NCI-H2227 (cell line): ENCODE results near the gene CIZ1.

Source experiments
- DNase-seq: peaks from one replicate; lab custom pipeline; 2025; ENCODE audit not compliant: unreplicated experiment; lab: John Stamatoyannopoulos, UW

Gene CIZ1

DNA sequence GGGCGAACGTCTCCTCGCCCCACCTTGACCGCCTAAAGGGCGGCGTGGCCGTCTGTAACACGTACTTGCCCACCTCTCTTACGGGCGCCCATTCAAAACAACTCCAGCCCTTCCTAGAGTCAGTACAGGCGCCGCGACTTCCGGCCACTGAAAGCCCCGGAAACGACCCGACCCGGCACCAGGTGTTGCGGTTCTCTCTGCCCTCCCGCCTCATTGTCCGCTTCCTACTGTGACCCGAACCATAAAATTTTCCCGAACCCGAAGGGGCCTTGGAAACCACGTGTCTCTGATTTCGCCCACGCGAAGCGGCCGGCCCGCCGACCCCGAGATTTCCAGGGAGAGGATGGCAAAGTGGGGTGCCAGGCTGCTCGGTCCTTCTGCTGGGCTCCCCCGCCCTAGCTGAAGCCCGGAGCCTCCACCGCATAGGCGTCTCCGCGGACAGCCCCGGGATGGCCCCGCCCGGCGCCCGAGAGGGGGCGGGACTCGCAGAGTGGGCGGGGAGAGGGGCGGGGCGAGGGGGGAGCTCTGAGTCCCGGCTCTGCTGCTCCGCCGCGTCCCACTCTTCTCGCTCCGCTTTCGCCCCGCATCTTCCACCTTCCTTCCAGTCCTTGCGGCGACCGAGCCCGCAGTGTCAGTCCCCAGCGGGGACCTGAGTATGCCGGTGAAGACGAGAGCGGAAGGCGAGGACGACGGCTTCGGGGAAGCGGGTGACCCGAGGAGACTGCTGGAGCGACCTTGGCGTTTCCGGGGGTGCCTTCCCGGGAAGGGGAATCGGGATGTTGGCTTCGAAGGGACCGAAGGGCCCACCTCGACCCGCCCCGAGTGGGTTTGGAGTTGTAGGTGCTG lies 63.2 kb downstream of the CIZ1 start:
- DNase-seq: peak; percentile 89

DNA sequence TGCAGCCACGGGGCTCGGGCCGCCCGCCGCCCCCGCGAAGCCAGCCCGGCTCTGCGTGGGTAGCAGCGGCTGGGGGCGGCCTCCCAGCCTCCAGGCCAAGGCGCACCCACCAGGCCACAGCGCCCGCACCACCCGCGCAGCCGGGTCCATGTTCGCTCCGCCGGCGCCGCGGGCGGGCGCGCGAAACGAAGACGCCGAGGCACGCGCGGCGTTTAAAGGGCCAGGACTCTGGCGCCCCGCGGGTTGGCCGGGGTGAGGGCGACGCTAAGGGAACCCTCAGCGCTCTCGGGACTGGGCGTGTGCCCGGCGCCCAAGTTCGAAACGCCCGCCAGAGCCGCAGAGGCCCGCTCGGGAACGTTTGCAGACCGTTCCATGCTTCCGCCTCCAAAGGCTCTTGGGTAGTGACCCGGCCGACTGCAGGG lies 63.8 kb downstream of the CIZ1 start, which contains the start of gene PTGES2:
Gene PTGES2 (minus strand): TSS at position 162 of the 422 bp plus-strand sequence. CDS start 12 bp downstream, at position 150.
- peak; percentile 86 for DNase-seq

DNA sequence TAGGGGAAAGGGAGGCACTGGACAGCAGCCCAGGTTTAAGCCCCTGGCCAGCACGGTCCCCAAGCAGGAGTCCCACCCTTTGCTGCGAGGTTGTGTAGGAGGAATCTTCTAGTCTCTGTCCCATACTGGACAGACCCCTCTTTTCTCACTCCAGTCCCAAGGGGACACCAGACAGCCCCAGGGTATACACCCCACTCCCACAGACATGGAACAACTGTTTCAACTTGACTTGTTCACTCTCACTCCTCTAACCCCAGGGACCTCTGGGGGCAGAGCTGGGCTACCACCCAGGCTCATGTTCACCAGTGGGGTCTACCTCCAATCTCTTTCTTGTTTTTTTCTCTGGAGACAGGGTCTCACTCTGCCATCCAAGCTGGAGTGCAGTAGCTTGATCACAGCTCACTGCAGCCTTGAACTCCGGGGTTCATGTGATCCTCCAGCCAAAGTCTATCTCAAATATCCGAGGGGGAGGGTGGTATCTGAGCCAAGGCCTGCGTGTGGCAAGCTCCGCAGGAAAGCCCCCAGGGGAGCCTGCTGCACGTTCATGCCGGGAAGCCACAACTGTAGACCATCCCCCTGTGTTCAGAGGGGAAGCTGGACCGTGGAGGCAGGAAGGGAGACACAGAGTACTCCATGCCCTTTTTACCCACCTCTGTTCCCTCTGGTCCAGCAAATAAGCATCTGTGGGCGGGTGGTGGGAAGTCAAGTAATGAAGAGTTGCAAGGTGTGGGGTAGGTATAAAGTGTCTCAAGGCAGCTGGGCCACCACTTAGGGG lies 65.6 kb downstream of the CIZ1 start:
- no peak for DNase-seq

DNA sequence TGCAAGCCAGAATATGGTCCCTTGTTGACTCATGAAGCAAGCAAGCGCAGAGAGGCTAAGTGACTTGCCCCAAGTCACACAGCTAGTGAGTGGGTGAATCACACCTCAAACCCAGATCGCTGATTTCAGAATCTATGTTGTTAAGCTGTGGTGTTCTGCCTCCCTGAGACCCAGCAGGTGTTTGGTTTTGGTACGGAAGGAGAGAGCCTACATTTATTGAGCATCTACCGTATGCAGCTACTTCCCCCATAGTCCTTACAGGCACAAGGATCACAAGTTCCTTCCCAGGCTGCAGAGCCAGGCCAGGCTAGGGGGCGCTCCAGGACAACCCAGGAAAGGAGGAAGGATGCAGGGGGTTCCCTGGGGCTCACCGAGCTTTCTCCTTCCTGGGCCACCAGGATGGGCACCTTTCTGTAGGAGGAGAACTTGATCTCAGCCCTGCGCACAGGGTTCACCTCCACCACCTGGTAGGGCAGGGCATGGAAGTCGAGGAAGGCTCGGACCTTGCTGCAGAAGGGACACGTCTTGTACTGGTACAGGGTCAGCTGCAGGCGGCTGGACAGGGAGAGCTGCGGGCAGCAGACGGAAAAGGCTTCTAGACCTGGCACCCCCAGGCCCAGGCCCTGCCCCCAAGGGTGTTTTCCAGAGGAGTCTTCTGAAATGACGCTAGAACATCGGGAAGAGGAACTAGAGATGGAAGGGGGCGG lies 66.3 kb downstream of the CIZ1 start:
- DNase-seq: peak; percentile 23

DNA sequence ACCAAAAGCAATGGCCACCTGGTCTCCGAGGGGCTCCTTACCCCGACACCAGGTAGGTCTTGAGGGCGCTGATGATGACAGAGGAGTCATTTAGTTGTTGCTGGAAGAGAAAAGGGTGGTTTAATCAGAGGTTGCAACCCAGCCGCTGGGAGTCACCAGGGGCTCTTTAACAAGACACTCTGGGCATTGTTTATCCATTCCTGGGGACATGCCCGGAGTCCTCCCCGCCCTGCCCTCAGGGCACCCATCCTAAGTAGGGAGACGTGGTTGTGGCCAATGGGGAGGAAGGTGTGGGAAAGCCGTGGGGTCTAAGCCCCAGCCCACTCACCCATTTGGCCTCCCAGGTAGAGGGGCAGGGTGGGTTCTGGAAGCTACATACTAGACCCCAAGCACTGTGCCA lies 66.9 kb downstream of the CIZ1 start:
- no peak for DNase-seq

DNA sequence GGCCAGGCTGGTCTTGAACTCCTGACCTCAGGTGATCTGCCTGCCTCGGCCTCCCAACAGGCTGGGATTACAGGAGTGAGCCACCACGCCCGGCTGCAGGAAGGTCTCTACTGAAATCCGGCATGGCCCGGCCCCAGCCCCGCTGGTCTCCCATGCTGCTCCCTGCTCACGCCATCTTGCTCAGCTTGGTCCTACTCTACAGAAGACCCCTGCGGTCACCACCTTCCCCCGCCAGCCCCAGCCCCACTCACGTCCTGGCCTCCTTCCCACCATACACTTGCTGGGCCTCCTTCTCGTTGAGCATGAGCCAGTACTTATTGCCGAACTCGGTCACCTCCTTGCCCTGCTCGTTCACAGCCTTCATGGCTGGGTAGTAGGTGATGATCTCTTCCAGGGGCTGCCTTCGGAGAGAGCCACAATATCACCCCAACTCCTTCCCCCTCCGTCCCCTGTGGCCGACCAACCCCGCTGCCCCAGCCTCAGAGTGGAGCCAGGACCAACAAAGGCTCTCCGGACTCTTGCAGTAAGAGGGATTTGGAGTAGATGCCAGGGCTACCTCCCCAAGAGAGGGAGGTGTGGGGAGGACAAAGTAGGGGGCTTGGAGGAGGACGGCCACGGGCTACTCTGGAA lies 67.8 kb downstream of the CIZ1 start:
- no peak for DNase-seq

DNA sequence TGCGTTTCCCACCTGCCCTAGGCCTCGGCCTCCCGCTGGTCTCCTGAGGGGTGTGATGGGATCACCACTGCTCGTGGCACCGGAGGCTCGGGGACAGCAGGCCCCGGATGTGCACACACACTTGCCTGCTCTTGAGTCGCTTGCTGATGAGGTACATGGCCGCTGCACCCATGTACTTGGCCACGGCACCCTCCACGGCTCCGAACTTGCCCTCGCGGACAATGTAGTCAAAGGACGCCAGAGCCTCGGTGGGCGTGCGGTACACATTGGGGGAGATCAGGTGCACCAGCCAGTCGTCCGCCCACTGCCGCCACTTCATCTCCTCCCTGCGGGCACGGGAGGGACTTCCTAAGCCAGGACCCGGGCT lies 68.6 kb downstream of the CIZ1 start:
- DNase-seq: no peak

DNA sequence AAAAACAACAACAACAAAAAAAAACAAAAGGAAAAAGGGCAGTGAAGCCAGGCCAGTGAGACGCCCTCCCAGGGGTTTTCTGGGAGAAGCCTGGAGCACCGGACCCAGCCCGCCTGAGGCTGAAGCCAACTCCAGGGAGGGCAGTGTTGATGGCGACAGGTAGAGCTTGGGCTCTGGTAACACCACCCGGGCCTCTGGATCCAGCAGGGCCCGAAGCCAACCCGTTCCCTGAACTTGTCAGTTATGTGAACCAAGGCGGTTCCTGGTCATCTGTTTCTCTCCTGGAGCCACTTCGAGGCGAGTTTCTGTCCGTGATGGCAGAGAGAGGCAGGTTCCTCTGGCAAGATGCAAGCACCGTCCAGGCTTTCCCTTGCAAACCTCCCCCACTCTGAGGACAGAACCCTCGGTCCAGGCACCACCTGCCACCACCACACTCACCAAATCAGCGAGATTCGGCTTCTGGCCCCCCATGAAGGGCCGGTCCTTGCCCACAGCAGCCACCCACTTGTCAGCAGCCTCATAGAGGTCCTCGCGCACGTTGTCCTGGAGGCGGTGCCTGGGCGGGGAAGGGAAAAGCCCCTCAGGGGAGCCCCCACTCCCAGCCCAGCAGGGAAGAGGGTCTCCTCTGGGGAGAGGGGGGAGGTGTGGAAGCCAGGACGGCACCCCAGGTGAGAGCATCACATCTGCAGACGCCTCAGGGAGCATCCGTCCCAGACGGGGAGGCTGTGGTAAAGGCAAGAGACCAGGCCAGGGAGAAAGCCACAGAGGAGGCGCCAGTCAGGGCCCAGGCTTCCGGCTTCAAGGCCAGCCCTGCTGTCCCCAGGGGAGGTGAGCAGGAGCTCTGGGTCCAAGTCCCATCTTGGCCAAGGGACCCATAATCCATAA lies 69.2 kb downstream of the CIZ1 start:
- no peak for DNase-seq

DNA sequence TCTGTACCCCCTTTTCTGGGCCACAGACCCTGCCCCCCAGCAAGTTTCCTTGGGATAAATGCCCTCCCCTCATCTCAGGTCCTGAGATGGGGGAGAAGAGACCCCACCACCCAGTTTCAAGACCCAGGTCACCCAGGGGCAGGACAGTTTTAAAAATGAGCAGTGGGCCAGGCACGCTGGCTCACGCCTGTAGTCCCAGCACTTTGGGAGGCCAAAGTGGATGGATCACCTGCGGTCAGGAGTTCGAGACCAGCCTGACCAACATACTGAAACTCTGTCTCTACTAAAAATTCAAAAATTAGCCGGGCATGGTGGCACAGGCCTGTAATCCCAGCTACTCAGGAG lies 69.9 kb downstream of the CIZ1 start:
- no peak for DNase-seq

DNA sequence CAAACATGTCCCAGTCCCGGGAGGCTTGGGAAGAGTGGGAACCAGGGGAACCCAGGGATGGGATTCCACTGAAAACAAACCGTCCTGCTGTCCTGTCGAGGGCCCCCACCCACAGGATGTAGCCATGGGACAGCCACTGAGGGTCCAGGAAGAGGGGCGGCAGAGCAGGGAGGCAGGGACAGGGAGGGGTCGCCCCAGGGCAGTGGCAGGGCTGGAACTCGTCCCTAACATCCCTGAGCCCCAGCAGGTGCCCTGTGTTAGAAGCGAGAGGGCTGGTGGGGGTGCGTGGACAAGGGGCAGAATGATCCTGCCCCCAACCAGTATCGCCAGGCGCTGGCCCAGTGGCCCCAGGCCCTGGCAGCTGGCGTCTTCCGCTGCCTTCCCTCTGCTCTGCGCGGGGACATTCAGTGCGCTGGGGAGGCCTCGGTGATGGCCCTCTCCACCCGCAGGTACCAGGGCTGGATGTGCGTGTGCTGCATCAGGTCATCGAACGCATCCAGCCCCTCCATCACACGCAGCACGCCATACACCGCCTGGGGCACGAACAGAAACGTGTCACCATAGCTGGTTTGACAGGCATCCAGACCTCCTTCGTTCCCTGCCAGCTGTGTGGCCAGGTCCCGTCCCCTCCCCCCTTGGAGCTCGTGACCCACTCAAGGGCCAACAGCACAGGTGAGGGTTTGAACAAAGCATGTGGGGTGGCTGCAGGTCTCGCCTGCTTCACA lies 70.5 kb downstream of the CIZ1 start:
- DNase-seq: no peak

DNA sequence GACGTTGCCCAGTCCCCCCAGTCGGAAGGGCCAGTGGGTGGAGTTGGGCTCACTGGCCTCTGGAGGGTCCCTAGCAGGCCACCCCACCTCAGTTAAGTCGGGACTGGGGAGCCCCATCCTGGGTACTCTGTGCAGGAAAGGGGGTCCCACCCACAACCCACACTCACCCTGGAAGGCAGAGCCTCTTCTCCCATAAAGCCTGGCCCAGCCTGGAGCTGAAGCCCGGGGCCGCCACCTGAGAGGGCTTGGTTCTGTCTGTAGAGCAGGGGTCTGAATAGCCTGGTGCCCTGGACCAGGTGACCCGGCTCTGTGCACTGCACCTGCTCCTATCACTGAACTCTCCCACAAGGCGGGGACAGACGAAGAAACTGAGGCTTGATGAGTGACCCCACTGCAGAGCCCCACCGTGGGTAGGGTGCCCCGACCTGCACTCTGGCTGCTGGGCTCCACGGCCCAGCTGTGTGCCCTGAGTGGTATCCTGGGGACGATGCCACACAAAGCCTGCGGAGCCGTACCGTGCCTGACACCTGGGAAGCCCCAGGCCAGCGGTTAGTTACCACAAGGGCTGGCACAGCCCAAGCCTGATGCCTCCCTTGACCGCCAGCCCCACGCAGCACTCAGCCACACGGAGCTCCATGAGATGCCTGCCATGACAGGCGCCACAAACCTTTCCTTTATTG lies 71.2 kb downstream of the CIZ1 start:
- DNase-seq: no peak

DNA sequence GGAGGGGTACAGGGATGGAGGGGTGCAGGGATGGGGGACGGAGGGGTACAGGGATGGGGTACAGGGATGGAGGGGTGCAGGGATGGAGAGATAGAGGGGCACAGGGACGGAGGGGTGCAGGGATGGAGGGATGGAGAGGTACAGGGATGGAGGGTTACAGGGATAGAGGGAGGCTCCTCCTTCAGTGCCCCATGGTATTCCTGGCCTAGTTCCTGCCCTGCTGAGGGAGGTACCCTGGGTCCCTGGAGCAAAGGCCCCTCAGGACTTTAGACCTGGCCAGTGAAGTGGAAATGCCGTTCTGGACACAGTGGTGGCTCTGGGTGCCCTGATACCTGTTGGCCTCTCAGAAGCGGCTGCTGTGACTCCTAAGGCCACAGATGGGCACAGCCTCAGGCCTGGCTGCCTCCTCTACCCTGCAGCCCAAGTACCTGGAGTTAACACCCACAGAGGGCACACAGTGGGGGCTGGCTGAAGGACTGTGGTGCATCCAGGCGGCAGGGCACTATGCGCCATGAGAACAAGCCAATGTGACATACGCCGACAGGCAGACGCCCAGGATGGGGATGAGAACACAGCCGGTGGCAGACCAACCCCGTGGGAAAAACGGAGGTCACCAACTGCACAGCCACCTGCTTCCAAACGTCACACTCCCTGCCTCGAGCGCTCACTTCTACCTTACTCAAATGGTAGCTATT lies 72.3 kb downstream of the CIZ1 start:
- no peak for DNase-seq

DNA sequence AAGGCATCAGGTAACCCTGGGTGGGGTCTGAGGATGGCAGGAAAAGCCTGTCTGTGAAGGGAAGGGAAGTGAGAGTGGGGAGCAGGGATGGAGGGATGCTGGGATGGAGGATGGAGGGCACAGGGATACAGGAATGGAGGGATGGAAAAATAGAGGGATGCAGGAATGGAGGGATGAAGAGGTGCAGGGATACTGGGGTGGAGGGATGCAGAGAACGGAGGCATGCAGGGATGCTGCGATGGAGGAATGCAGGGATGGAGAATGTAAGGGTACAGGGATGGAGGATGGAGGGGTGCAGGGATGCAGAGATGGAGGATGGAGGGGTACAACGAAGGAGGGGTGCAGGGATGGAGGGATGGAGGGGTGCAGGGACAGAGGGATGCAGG lies 72.9 kb downstream of the CIZ1 start:
- DNase-seq: no peak

DNA sequence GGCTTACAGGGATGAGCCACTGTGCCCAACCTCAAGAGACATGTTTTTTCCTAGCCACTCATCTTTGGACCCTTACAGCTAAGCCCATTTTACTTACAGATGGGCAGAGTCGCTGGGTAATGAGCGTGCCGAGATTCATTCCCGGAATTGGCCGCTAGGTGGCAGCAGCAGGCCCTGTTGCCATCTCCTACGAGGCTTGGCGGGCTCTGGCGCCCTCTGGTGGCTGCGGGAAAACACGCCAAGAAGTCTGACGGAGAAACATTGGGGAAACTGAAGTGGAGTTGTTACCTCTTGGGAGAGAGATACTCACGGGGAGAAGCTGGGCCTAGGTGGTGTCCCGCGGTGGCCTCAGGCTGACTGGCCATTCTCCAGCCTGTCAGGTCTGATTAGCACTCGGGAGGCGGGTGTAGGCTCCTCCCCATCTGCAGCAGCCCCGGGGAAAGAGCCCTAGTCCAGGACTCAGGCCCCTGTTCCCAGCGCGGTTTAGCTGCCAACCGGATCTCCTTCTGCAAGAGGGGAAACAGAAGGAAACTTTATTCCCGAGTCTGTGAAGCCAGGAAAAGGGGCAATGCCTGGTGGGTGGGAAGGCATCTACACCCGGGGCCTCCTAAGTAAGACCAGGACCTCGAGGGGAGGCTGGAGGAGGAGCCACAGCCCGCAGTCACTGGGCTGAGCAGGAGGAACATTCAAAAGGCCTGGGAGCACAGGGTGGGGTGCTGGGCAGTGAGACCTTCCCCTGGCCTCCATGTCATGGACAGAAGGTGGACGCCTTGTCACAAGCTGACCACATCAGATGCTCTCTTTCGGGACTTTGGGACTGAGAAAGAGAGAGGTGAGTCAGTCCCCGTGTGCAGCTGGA lies 73.5 kb downstream of the CIZ1 start:
- DNase-seq: peak; percentile 91

DNA sequence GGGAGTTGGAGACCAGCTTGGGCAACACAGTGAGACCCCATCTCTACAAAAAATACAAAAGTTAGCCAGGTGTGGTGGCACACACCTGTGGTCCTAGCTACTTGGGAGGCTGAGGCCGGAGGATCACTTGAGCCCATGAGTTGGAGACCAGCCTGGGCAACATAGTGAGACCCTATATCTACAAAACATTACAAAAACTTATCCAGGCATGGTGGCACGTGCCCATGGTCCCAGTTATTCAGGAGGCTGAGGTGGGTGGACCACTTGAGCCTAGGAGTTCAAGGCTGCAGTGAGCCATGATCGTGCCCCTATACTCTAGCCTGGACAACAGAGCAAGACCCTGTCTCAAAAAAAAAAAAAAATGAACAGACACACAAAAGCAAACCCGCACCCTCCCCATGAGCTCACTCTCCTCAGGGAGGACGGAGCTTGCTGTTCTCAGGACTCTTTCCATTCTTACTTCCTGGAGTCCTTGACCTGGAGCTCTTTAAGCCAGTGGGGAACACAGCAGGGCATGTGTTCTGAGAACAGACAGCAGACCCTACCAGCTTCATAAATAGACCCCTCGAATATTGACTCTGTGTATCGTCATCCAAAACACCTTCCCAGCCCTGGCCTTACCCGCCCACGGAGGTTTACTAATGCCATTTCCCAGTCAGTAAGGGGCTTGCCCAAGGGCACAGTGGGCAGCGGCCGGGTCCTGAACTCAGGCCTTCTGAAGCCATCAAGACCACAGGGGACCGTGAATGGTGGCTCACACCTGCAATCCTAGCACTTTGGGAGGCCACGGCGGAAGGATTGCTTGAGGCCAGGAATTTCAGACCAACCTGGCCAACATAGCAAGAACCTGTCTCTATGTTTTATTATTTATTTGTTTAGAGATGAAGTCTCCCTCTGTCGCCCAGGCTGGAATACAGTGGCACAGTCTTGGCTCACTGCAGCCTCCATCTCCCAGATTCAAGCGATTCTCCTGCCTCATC lies 75.0 kb downstream of the CIZ1 start:
- DNase-seq: no peak
